SK-N-SH (cell line): ENCODE data around the gene GSG1L. TPM values are rescaled to one million over a fixed set of nuclear protein-coding genes. Genes with fewer than 3 reads are reported as not detected.

ENCODE experiments used
- CTCF ChIA-PET: fragments of 300-600, 350-600 bp; formaldehyde crosslinking; extraction: SDS; loops from one replicate; lab custom pipeline; 2021; lab: Yijun Ruan, JAX
- POLR2A ChIA-PET: fragments of 350-600 bp; sonication (Branson Sonifier 250); formaldehyde crosslinking; extraction: SDS; loops from one replicate; lab custom pipeline; 2020; ENCODE audit warnings: antibody characterized with exemption, inconsistent platforms; lab: Yijun Ruan, JAX
- DNase-seq: peaks from one replicate; pipeline ENCODE4 v3.0.0; 2012
- H2AFZ ChIP-seq: fragments of 200-600 bp; sonication (generic); 2 replicates; pipeline ENCODE4 v1.8.1; 2016; ENCODE audit warnings: antibody characterized with exemption, mild to moderate bottlenecking, low read depth
- H3F3A ChIP-seq: fragments of 200-600 bp; sonication (generic); replicated peaks from 2 replicates; pipeline ENCODE3; 2016; ENCODE audit warnings: antibody characterized with exemption, mild to moderate bottlenecking; ENCODE audit not compliant: insufficient read depth
- H3K27ac ChIP-seq, 2 experiments: fragments of 200-500 bp in 1 of 2; fragments of 200-600 bp in 1 of 2; sonication (Bioruptor generic) in 1 of 2; sonication (generic), shearing (Covaris generic) in 1 of 2; 2 replicates each; pipeline versions ENCODE4 v1.5.1 to v1.6.1; 2014 to 2016; ENCODE audit warnings: low read depth in 2 of 2, inconsistent platforms in 1 of 2, low read length in 1 of 2, mild to moderate bottlenecking in 1 of 2, mixed read lengths in 1 of 2
- H3K27me3 ChIP-seq: fragments of 200-600 bp; sonication (generic), shearing (Covaris generic); 2 replicates; pipeline ENCODE4 v1.6.1; 2016; ENCODE audit warnings: mixed run types; ENCODE audit not compliant: insufficient read depth
- H3K36me3 ChIP-seq, 2 experiments: fragments of 200-500 bp in 1 of 2; fragments of 200-600 bp in 1 of 2; sonication (Bioruptor generic) in 1 of 2; sonication (generic) in 1 of 2; replicated peaks in 1 of 2; 2 replicates each; pipeline versions ENCODE3 to v1.5.1; 2014 to 2016; ENCODE audit warnings: low read length in 1 of 2, mild to moderate bottlenecking in 1 of 2; ENCODE audit not compliant: insufficient read depth in 2 of 2, control insufficient read depth in 1 of 2
- H3K4me1 ChIP-seq, 2 experiments: fragments of 200-500 bp in 1 of 2; fragments of 200-600 bp in 1 of 2; sonication (Bioruptor generic) in 1 of 2; sonication (generic), shearing (Covaris generic) in 1 of 2; 2 replicates each; pipeline versions ENCODE4 v1.5.1 to v1.6.1; 2014 to 2016; ENCODE audit warnings: low read depth in 1 of 2, low read length in 1 of 2, mixed run types in 1 of 2; ENCODE audit not compliant: insufficient read depth in 2 of 2, control insufficient read depth in 1 of 2
- H3K4me2 ChIP-seq: fragments of 200-600 bp; sonication (generic), shearing (Covaris generic); 2 replicates; pipeline ENCODE4 v1.6.1; 2017; ENCODE audit warnings: mixed run types
- H3K4me3 ChIP-seq, 2 experiments: fragments of 200-500 bp in 1 of 2; fragments of 200-600 bp in 1 of 2; sonication (Bioruptor generic) in 1 of 2; sonication (generic), shearing (Covaris generic) in 1 of 2; 2 replicates each; pipeline versions ENCODE4 v1.5.1 to v1.8.1; 2014 to 2016; ENCODE audit warnings: low read depth in 2 of 2, inconsistent platforms in 1 of 2, low read length in 1 of 2, mild to moderate bottlenecking in 1 of 2, mixed read lengths in 1 of 2, moderate library complexity in 1 of 2
- H3K79me2 ChIP-seq: fragments of 200-600 bp; sonication (generic); 2 replicates; pipeline ENCODE4 v1.8.1; 2017; ENCODE audit warnings: mild to moderate bottlenecking; ENCODE audit not compliant: insufficient read depth
- H3K9ac ChIP-seq: fragments of 200-600 bp; sonication (generic); 2 replicates; pipeline ENCODE4 v1.6.1; 2017; ENCODE audit warnings: mixed run types
- H3K9me2 ChIP-seq: fragments of 200-600 bp; sonication (generic); 2 replicates; pipeline ENCODE4 v1.6.1; 2017; ENCODE audit warnings: mixed run types
- H3K9me3 ChIP-seq: fragments of 200-600 bp; sonication (generic); 2 replicates; pipeline ENCODE4 v1.6.1; 2017; ENCODE audit warnings: mixed run types, mild to moderate bottlenecking, moderate library complexity
- H4K20me1 ChIP-seq: fragments of 200-600 bp; sonication (generic); 2 replicates; pipeline ENCODE4 v1.6.1; 2017; ENCODE audit warnings: mild to moderate bottlenecking, mixed run types; ENCODE audit not compliant: insufficient read depth
- CHD2 ChIP-seq: fragments of 150-350 bp; IDR thresholded peaks from 2 replicates; pipeline ENCODE4 v1.6.1; 2018; ENCODE audit warnings: low read length; ENCODE audit not compliant: partially characterized antibody
- EP300 ChIP-seq, 2 experiments: IDR thresholded peaks; 2 replicates each; pipeline versions ENCODE4 v1.4.0 to v1.6.1; 2012; ENCODE audit warnings: borderline replicate concordance in 1 of 2, low read depth in 1 of 2, low read length in 1 of 2
- FOSL2 ChIP-seq: IDR thresholded peaks from 2 replicates; pipeline ENCODE4 v1.4.0; 2012; ENCODE audit warnings: low read depth, mild to moderate bottlenecking, moderate library complexity, borderline replicate concordance
- FOXJ3 ChIP-seq: sonication (generic); formaldehyde crosslinking; IDR thresholded peaks from 2 replicates; pipeline ENCODE4 v1.5.1; 2020; ENCODE audit warnings: mild to moderate bottlenecking, missing genetic modification reagents
- MXI1 ChIP-seq: IDR thresholded peaks from 2 replicates; pipeline ENCODE4 v1.6.1; 2012; ENCODE audit warnings: mild to moderate bottlenecking, low read depth, low read length, improper control_type of control experiment
- NFIC ChIP-seq: IDR thresholded peaks from 2 replicates; pipeline ENCODE4 v1.4.0; 2012; ENCODE audit warnings: borderline replicate concordance
- PBX3 ChIP-seq: IDR thresholded peaks from 2 replicates; pipeline ENCODE4; 2012
- RCOR1 ChIP-seq: fragments of 150-350 bp; IDR thresholded peaks from 2 replicates; pipeline ENCODE4 v1.6.1; 2017; ENCODE audit warnings: antibody characterized with exemption, low read length
- RFX5 ChIP-seq: IDR thresholded peaks from 2 replicates; pipeline ENCODE4 v1.6.1; 2012; ENCODE audit warnings: mild to moderate bottlenecking, improper control_type of control experiment, low read length
- SIN3A ChIP-seq: IDR thresholded peaks from 2 replicates; pipeline ENCODE4 v1.6.1; 2012; ENCODE audit warnings: low read depth, mild to moderate bottlenecking, low read length, moderate library complexity, borderline replicate concordance
- SMC3 ChIP-seq: IDR thresholded peaks from 2 replicates; pipeline ENCODE4 v1.6.1; 2012; ENCODE audit warnings: low read depth, low read length, improper control_type of control experiment
- TAF1 ChIP-seq: IDR thresholded peaks from 2 replicates; pipeline ENCODE4 v1.6.1; 2012; ENCODE audit warnings: low read depth, mild to moderate bottlenecking, low read length, moderate library complexity, borderline replicate concordance
- USF1 ChIP-seq: IDR thresholded peaks from 2 replicates; pipeline ENCODE4 v1.4.0; 2012; ENCODE audit warnings: low read depth, borderline replicate concordance
- YY1 ChIP-seq: IDR thresholded peaks from 2 replicates; pipeline ENCODE4 v1.4.0; 2012; ENCODE audit warnings: low read depth, mild to moderate bottlenecking
- WGBS: methylation state at CpG from one replicate; pipeline ENCODE4 v1.1.6; 2017; ENCODE audit warnings: low lambda C conversion rate; 5-methylcytosine and 5-hydroxymethylcytosine counted together
- polyA plus RNA-seq, 3 experiments: library from polyadenylated mRNA; depleted of rRNA; stranded (reverse); fragments of >200 nt; gene quantifications; 2 replicates each; pipeline ENCODE4 v1.2.3, GENCODE V29; 2012
- TF ChIP-seq, protein P1 (sequence below): IDR thresholded peaks from 2 replicates; pipeline ENCODE4 v1.4.0; 2012; ENCODE audit warnings: low read depth, borderline replicate concordance
- TF ChIP-seq, protein P2 (sequence below): fragments of 150-350 bp; IDR thresholded peaks from 2 replicates; pipeline ENCODE4 v1.6.1; 2017; ENCODE audit warnings: antibody characterized with exemption, low read length, low read depth, borderline replicate concordance

The GSG1L gene
- polyA plus RNA-seq, 1 of the 3 experiments (the other 2 are of a cell fraction): not detected

DNA sequence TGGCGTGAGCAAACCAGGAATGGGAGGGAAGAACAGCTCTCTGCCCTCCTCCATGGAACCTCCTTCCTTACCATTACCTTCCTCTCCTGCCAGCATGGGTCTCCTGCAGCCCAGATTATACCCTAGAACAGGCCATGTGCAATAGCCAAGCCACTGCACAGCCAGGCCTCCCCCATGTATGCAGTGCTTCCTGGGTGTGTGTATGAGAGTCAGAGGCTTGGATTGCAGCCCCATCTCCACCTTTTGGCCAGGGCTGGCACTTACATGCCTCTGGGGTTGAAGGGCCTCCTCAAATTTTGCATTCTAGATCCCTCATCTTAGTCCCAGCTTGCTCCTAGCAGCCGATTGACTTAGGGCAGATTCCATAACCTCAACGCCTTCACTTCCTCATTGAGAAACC, 133.7 kb downstream of the GSG1L start:
- H3K9me3 ChIP-seq: no peaks in the 10 kb centered on the region
- H3K27me3 ChIP-seq: no peaks in the 10 kb centered on the region
- H3K4me3 ChIP-seq: no peak overlapping the region
- no peaks in the 10 kb centered on the region for H3K9me2 ChIP-seq
- no peak overlapping the region for H3K4me2 ChIP-seq
- WGBS: 37% methylated on average over 3 of the region's 3 CpGs
- H3K4me1 ChIP-seq: peaks cover 0 to 24% of the 10 kb centered on the region in 2 experiments; a peak in 1 of 4 replicates
- ChIA-PET POLR2A (no interaction called here), CTCF (no interaction called here)
- H3K36me3 ChIP-seq: no peaks in the 10 kb centered on the region
- no peak for DNase-seq
- TF ChIP-seq YY1 (no peak), SIN3A (no peak), FOSL2 (no peak)
- no peaks in the 10 kb centered on the region for H4K20me1 ChIP-seq
- H3F3A ChIP-seq: no peaks in the 10 kb centered on the region
- H2AFZ ChIP-seq: no peak overlapping the region
- H3K9ac ChIP-seq: no peak overlapping the region
- no peak overlapping the region for H3K27ac ChIP-seq
- no peaks in the 10 kb centered on the region for H3K79me2 ChIP-seq

DNA sequence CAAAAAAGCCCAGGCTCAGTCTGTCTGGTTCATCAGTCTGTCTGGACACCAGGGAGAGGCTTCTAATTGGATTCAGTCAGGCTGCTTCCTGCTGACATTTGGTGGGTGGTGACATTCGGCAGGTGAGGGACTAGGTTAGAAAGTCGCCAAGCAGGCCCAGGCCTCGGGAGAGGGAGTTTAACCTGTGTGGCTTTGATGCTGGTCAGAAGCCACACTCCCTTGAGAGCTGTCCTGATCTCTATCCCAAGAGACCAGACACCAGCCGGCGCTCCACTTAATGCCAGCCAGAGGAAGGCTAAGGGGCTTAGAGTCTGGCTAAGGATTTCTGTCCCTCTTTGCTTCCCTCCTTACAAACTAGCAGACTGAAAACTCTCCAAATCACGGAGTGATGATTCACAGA, 135.0 kb downstream of the GSG1L start:
- Histone ChIP-seq H3K36me3 (no peaks in the 10 kb centered on the region), H3K9ac (no peak overlapping the region)
- CTCF ChIA-PET: interaction anchor here (0.8 kb wide), 1 partner anchor 140 kb away, joined by 4 read pairs; no protein-coding TSS in a partner anchor
- DNase-seq: no peak
- TF ChIP-seq RFX5 (no peak), USF1 (no peak), FOXJ3 (no peak), RCOR1 (no peak), CHD2 (no peak), NFIC (no peak), FOSL2 (no peak)
- TF ChIP-seq, all 33 proteins: peak for 0
- H3K27ac ChIP-seq: no peak overlapping the region
- H3K27me3 ChIP-seq: no peaks in the 10 kb centered on the region
- no peak overlapping the region for H2AFZ ChIP-seq
- no peaks in the 10 kb centered on the region for H4K20me1 ChIP-seq
- H3K4me3 ChIP-seq: no peak overlapping the region
- H3K79me2 ChIP-seq: no peaks in the 10 kb centered on the region
- H3F3A ChIP-seq: no peaks in the 10 kb centered on the region
- no peaks in the 10 kb centered on the region for H3K9me3 ChIP-seq
- H3K4me2 ChIP-seq: no peak overlapping the region
- no peaks in the 10 kb centered on the region for H3K9me2 ChIP-seq
- peaks cover 0 to 24% of the 10 kb centered on the region in 2 experiments; a peak in 1 of 4 replicates for H3K4me1 ChIP-seq
- POLR2A ChIA-PET: no interaction called here
- 34% methylated on average over 4 of the region's 6 CpGs for WGBS

- Histone ChIP-seq H2AFZ (no peak overlapping the region), H3K79me2 (no peaks in the 10 kb centered on the region), H3K27me3 (no peaks in the 10 kb centered on the region), H3K9ac (no peak overlapping the region), H3K4me2 (no peak overlapping the region), H3K36me3 (no peaks in the 10 kb centered on the region), H3F3A (no peaks in the 10 kb centered on the region), H3K9me3 (no peaks in the 10 kb centered on the region), H3K27ac (no peak overlapping the region), H3K4me3 (no peak overlapping the region), H4K20me1 (no peaks in the 10 kb centered on the region), H3K4me1 (peaks cover 0 to 24% of the 10 kb centered on the region in 2 experiments; a peak in 1 of 4 replicates), H3K9me2 (no peaks in the 10 kb centered on the region)
- DNase-seq: no peak
- CTCF ChIA-PET: no interaction called here
- POLR2A ChIA-PET: no interaction called here
- 36% methylated on average over 13 of the region's 13 CpGs for WGBS
- TF ChIP-seq RCOR1: no peak
- TF ChIP-seq SIN3A: no peak
- TF ChIP-seq EP300 (IDR thresholded peaks at IDR 0.05; ENCODE audit: borderline replicate concordance in 1 of 2, low read depth in 1 of 2, low read length in 1 of 2): no peak
- TF ChIP-seq, protein P1, sequence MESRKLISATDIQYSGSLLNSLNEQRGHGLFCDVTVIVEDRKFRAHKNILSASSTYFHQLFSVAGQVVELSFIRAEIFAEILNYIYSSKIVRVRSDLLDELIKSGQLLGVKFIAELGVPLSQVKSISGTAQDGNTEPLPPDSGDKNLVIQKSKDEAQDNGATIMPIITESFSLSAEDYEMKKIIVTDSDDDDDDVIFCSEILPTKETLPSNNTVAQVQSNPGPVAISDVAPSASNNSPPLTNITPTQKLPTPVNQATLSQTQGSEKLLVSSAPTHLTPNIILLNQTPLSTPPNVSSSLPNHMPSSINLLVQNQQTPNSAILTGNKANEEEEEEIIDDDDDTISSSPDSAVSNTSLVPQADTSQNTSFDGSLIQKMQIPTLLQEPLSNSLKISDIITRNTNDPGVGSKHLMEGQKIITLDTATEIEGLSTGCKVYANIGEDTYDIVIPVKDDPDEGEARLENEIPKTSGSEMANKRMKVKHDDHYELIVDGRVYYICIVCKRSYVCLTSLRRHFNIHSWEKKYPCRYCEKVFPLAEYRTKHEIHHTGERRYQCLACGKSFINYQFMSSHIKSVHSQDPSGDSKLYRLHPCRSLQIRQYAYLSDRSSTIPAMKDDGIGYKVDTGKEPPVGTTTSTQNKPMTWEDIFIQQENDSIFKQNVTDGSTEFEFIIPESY: no peak
- TF ChIP-seq TAF1: no peak
- no peak for TF ChIP-seq SMC3
- TF ChIP-seq MXI1: no peak
- no peak for TF ChIP-seq PBX3
- TF ChIP-seq, protein P2, sequence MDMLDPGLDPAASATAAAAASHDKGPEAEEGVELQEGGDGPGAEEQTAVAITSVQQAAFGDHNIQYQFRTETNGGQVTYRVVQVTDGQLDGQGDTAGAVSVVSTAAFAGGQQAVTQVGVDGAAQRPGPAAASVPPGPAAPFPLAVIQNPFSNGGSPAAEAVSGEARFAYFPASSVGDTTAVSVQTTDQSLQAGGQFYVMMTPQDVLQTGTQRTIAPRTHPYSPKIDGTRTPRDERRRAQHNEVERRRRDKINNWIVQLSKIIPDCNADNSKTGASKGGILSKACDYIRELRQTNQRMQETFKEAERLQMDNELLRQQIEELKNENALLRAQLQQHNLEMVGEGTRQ: no peak
These were observed 136.1 kb downstream of the GSG1L start for GRCh38 chr16:27927266-27927901.
